Trophoblast cell (in vitro differentiated cells and primary cell): ENCODE data around the gene LIMK2.

Source experiments
- DNase-seq, 2 donors: peaks; one replicate each; pipeline ENCODE4 v3.0.0-alpha.2; 2016
- H2AFZ ChIP-seq: 2 replicates; pipeline ENCODE4 v1.6.1; 2013; ENCODE audit warnings: low read length, moderate library complexity, mild to moderate bottlenecking; ENCODE audit not compliant: insufficient read depth, poor library complexity
- H2AK5ac ChIP-seq: 2 replicates; pipeline ENCODE4 v1.6.1; 2013; ENCODE audit warnings: mild to moderate bottlenecking, low read length
- H2BK120ac ChIP-seq: 2 replicates; pipeline ENCODE4 v1.6.1; 2013; ENCODE audit warnings: low read length, mild to moderate bottlenecking, moderate library complexity; ENCODE audit not compliant: insufficient read depth, poor library complexity
- H2BK12ac ChIP-seq: 2 replicates; pipeline ENCODE4 v1.6.1; 2013; ENCODE audit warnings: mild to moderate bottlenecking, low read length, moderate library complexity
- H2BK5ac ChIP-seq: 2 replicates; pipeline ENCODE4 v1.6.1; 2013; ENCODE audit warnings: low read length, low read depth, moderate library complexity, mild to moderate bottlenecking; ENCODE audit not compliant: poor library complexity
- H3K14ac ChIP-seq: 2 replicates; pipeline ENCODE4 v1.6.1; 2013; ENCODE audit warnings: mild to moderate bottlenecking, low read length
- H3K18ac ChIP-seq: 2 replicates; pipeline ENCODE4 v1.6.1; 2013; ENCODE audit warnings: mild to moderate bottlenecking, low read length
- H3K23ac ChIP-seq: 2 replicates; pipeline ENCODE4 v1.6.1; 2013; ENCODE audit warnings: low read length
- H3K27ac ChIP-seq: 2 replicates; pipeline ENCODE4 v1.5.1; 2013; ENCODE audit warnings: low read depth, mild to moderate bottlenecking, inconsistent platforms, low read length, moderate library complexity
- H3K27me3 ChIP-seq: 2 replicates; pipeline ENCODE4 v1.6.1; 2013; ENCODE audit warnings: inconsistent platforms, mild to moderate bottlenecking, low read length, moderate library complexity; ENCODE audit not compliant: insufficient read depth
- H3K36me3 ChIP-seq, 2 experiments: 1 replicate in 1 of 2; 2 replicates in 1 of 2; pipeline ENCODE4 v1.6.1; 2013; ENCODE audit warnings: low read length in 2 of 2, mild to moderate bottlenecking in 2 of 2, moderate library complexity in 1 of 2; ENCODE audit not compliant: insufficient read depth in 2 of 2, control insufficient read depth in 1 of 2
- H3K4ac ChIP-seq: 2 replicates; pipeline ENCODE4 v1.6.1; 2013; ENCODE audit warnings: low read depth, mild to moderate bottlenecking, low read length, moderate library complexity
- H3K4me1 ChIP-seq, 2 experiments: 1 replicate in 1 of 2; 2 replicates in 1 of 2; pipeline ENCODE4 v1.6.1; 2013; ENCODE audit warnings: low read length in 2 of 2, mild to moderate bottlenecking in 2 of 2, moderate library complexity in 1 of 2; ENCODE audit not compliant: insufficient read depth in 2 of 2, control insufficient read depth in 1 of 2
- H3K4me2 ChIP-seq: 2 replicates; pipeline ENCODE4 v1.6.1; 2013; ENCODE audit warnings: inconsistent platforms, mild to moderate bottlenecking, low read length, moderate library complexity
- H3K4me3 ChIP-seq: 2 replicates; pipeline ENCODE4 v1.5.1; 2013; ENCODE audit warnings: mild to moderate bottlenecking, low read depth, low read length, inconsistent platforms
- H3K79me1 ChIP-seq: one replicate; pipeline ENCODE4 v1.6.1; 2013; ENCODE audit warnings: low read length
- H3K79me2 ChIP-seq: 2 replicates; pipeline ENCODE4 v1.6.1; 2013; ENCODE audit warnings: low read length, mild to moderate bottlenecking; ENCODE audit not compliant: control insufficient read depth, insufficient read depth, poor library complexity
- H3K9ac ChIP-seq: 2 replicates; pipeline ENCODE4 v1.6.1; 2013; ENCODE audit warnings: mild to moderate bottlenecking, low read length
- H3K9me3 ChIP-seq: 2 replicates; pipeline ENCODE4 v1.6.1; 2013; ENCODE audit warnings: low read depth, mild to moderate bottlenecking, control low read depth, inconsistent platforms, low read length; ENCODE audit not compliant: insufficient read depth
- H4K12ac ChIP-seq: 2 replicates; pipeline ENCODE4 v1.6.1; 2013; ENCODE audit warnings: low read depth, mild to moderate bottlenecking, low read length, moderate library complexity
- H4K8ac ChIP-seq: 2 replicates; pipeline ENCODE4 v1.6.1; 2013; ENCODE audit warnings: low read depth, mild to moderate bottlenecking, low read length, moderate library complexity
- H4K91ac ChIP-seq: one replicate; pipeline ENCODE4 v1.6.1; 2013; ENCODE audit warnings: low read depth, mild to moderate bottlenecking, low read length, moderate library complexity
- WGBS: extraction: QIAGEN DNeasy Blood & Tissue Kit; methylation state at CpG from one replicate; pipeline ENCODE4 v1.1.7; 2013; ENCODE audit warnings: missing lambda C conversion rate; ENCODE audit not compliant: insufficient read length, insufficient coverage; ENCODE audit errors: extremely low coverage; 5-methylcytosine and 5-hydroxymethylcytosine counted together

The LIMK2 gene

GRCh38 chr22:31271026-31271425 lies 58.9 kb downstream of the LIMK2 start:
- Histone ChIP-seq H3K36me3 (peaks cover 67 to 70% of the 10 kb centered on the region in 2 experiments), H3K9me3 (peaks cover 2% of the 10 kb centered on the region), H3K27ac (peak overlapping the region; percentile 65), H2AK5ac (peak overlapping the region; percentile 81), H4K12ac (no peak overlapping the region), H2BK120ac (peak overlapping the region; percentile 84), H2BK5ac (peak overlapping the region; percentile 56), H3K27me3 (no peaks in the 10 kb centered on the region), H4K8ac (peak overlapping the region; percentile 68), H3K4me1 (peaks cover 30% of the 10 kb centered on the region in 2 experiments), H3K18ac (peak overlapping the region; percentile 77), H2AFZ (no peak overlapping the region), H2BK12ac (peak overlapping the region; percentile 55), H3K4me3 (no peak overlapping the region), H3K79me2 (peaks cover 6% of the 10 kb centered on the region), H4K91ac (peak overlapping the region; percentile 81), H3K14ac (peak overlapping the region; percentile 64), H3K4me2 (no peak overlapping the region), H3K79me1 (peaks cover 25% of the 10 kb centered on the region), H3K4ac (peak overlapping the region; percentile 61), H3K9ac (no peak overlapping the region), H3K23ac (no peak overlapping the region)
- no CpG with 5 or more reads among the region's 4 CpGs for WGBS
- peak; percentile 93 for DNase-seq

DNA sequence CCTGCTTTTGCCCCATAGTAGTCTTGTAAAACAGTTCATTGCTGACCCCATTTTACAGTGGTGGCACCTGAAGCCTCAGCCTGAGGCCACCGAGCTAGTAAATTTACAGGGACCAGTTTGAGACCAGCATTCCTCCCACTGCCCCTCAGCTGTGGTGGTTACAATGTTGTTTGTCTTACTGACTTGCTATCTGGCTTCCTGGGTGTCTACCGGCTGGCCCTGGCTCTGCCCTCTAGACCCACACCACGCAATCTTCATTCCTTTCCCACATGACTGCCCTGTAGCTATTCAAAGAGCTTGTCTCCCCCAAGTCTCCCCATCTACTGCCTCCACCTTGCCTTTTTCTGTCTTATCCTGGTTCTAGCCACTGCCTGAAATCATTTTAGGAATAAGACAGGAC lies 59.4 kb downstream of the LIMK2 start:
- Histone ChIP-seq H3K27ac (peak overlapping the region; percentile 65), H3K4ac (no peak overlapping the region), H3K9ac (no peak overlapping the region), H3K79me1 (peaks cover 25% of the 10 kb centered on the region), H3K27me3 (no peaks in the 10 kb centered on the region), H2BK12ac (no peak overlapping the region), H3K23ac (no peak overlapping the region), H3K18ac (peak overlapping the region; percentile 18), H3K79me2 (peaks cover 6% of the 10 kb centered on the region), H3K4me1 (peaks cover 30% of the 10 kb centered on the region in 2 experiments), H4K12ac (no peak overlapping the region), H4K8ac (no peak overlapping the region), H3K14ac (peak overlapping the region; percentile 49), H2BK5ac (peak overlapping the region; percentile 45), H3K9me3 (peaks cover 2% of the 10 kb centered on the region), H3K4me3 (no peak overlapping the region), H3K36me3 (peaks cover 62 to 66% of the 10 kb centered on the region in 2 experiments), H3K4me2 (no peak overlapping the region), H4K91ac (peak overlapping the region; percentile 66), H2AK5ac (no peak overlapping the region), H2AFZ (no peak overlapping the region), H2BK120ac (peak overlapping the region; percentile 82)
- DNase-seq = peak; percentile 62
- no CpG with 5 or more reads among the region's 3 CpGs for WGBS

- Histone ChIP-seq H3K27ac (peak overlapping the region; percentile 37), H4K8ac (peak overlapping the region; percentile 20), H2BK12ac (peak overlapping the region; percentile 43), H2AK5ac (peak overlapping the region; percentile 6), H3K23ac (no peak overlapping the region), H4K12ac (peak overlapping the region; percentile 23), H3K9ac (no peak overlapping the region), H3K14ac (peak overlapping the region; percentile 3), H2AFZ (no peak overlapping the region), H2BK120ac (peak overlapping the region; percentile 15), H4K91ac (peak overlapping the region; percentile 74), H3K4ac (peak overlapping the region; percentile 4), H3K79me2 (peaks cover 6% of the 10 kb centered on the region), H3K9me3 (peaks cover 2% of the 10 kb centered on the region), H3K4me1 (peaks cover 30% of the 10 kb centered on the region in 2 experiments), H2BK5ac (peak overlapping the region; percentile 68), H3K79me1 (peaks cover 25% of the 10 kb centered on the region), H3K4me3 (no peak overlapping the region), H3K18ac (peak overlapping the region; percentile 31), H3K4me2 (no peak overlapping the region), H3K36me3 (peaks cover 61 to 64% of the 10 kb centered on the region in 2 experiments), H3K27me3 (no peaks in the 10 kb centered on the region)
- WGBS = no CpG with 5 or more reads among the region's 15 CpGs
- peak; percentile 87 to 95 for DNase-seq
These were observed 60.7 kb downstream of the LIMK2 start for GRCh38 chr22:31272522-31273446.

DNA sequence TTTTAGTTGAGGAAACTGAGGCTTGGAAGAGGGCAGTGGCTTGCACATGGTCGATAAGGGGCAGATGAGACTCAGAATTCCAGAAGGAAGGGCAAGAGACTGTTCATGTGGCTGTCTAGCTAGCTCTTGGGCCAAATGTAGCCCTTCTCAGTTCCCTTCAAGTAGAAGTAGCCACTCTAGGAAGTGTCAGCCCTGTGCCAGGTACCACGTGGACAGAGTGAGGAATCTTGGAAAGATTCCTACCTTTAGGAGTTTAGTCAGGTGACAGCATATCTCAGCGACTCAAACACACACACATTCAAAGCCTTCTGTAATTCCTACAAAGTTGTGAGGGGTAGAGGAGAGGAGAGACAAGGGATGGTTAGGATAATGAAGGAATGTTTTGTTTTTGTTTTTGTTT lies 61.9 kb downstream of the LIMK2 start:
- Histone ChIP-seq H3K79me1 (peaks cover 25% of the 10 kb centered on the region), H3K4me1 (peaks cover 30% of the 10 kb centered on the region in 2 experiments), H2BK12ac (no peak overlapping the region), H2BK5ac (no peak overlapping the region), H2BK120ac (no peak overlapping the region), H3K18ac (no peak overlapping the region), H3K9me3 (peaks cover 2% of the 10 kb centered on the region), H3K27me3 (no peaks in the 10 kb centered on the region), H4K12ac (no peak overlapping the region), H2AFZ (no peak overlapping the region), H3K4me3 (no peak overlapping the region), H4K91ac (no peak overlapping the region), H3K14ac (no peak overlapping the region), H3K9ac (no peak overlapping the region), H2AK5ac (no peak overlapping the region), H4K8ac (no peak overlapping the region), H3K23ac (no peak overlapping the region), H3K27ac (no peak overlapping the region), H3K4me2 (no peak overlapping the region), H3K36me3 (peaks cover 64 to 67% of the 10 kb centered on the region in 2 experiments), H3K79me2 (peaks cover 6% of the 10 kb centered on the region), H3K4ac (peak overlapping the region; percentile 9)
- DNase-seq = peak in 1 of 2 donors; percentile 49
- WGBS = no CpG with 5 or more reads among the region's 3 CpGs
